CD4-positive, alpha-beta T cell treated with Interleukin-4 for 1 hour (primary cell): ENCODE measurements around the gene BRINP2.

Experiments used
- DNase-seq, 2 donors: peaks; one replicate each; pipeline ENCODE4 v3.0.0-alpha.2; 2020 to 2022

BRINP2 gene

GRCh38 chr1:177170756-177171535, at the start of gene BRINP2:
Gene BRINP2, plus strand, starts transcription at chr1:177170958. Its CDS starts 58,919 bp downstream, at chr1:177229877.
- peak in 1 of 2 donors; percentile 14 for DNase-seq

- DNase-seq: no peak
Observed at GRCh38 chr1:177122461-177123251, 48.1 kb upstream of the BRINP2 start.

- no peak for DNase-seq
Observed at GRCh38 chr1:177124577-177125278, 46.0 kb upstream of the BRINP2 start.

GRCh38 chr1:177126267-177126666, 44.5 kb upstream of the BRINP2 start:
- no peak for DNase-seq

- no peak for DNase-seq
Observed at GRCh38 chr1:177128665-177129281, 42.0 kb upstream of the BRINP2 start.

GRCh38 chr1:177130451-177130945, 40.3 kb upstream of the BRINP2 start:
- no peak for DNase-seq

GRCh38 chr1:177131723-177132122, 39.0 kb upstream of the BRINP2 start:
- no peak for DNase-seq

- DNase-seq: no peak
Observed at GRCh38 chr1:177132141-177132540, 38.6 kb upstream of the BRINP2 start.

GRCh38 chr1:177133977-177134538, 36.7 kb upstream of the BRINP2 start:
- no peak for DNase-seq

GRCh38 chr1:177135250-177135649, 35.5 kb upstream of the BRINP2 start:
- DNase-seq: no peak

GRCh38 chr1:177137814-177138213, 32.9 kb upstream of the BRINP2 start:
- no peak for DNase-seq

GRCh38 chr1:177138347-177138746, 32.4 kb upstream of the BRINP2 start:
- no peak for DNase-seq

GRCh38 chr1:177142010-177142409, 28.7 kb upstream of the BRINP2 start:
- no peak for DNase-seq

- no peak for DNase-seq
Observed at GRCh38 chr1:177142791-177143271, 27.9 kb upstream of the BRINP2 start.

GRCh38 chr1:177145106-177146070, 25.4 kb upstream of the BRINP2 start:
- DNase-seq: no peak

- no peak for DNase-seq
Observed at GRCh38 chr1:177146499-177146898, 24.3 kb upstream of the BRINP2 start.

GRCh38 chr1:177162243-177162642, 8.5 kb upstream of the BRINP2 start:
- no peak for DNase-seq

GRCh38 chr1:177163844-177164379, 6.8 kb upstream of the BRINP2 start:
- DNase-seq: no peak

- DNase-seq: no peak
Observed at GRCh38 chr1:177164380-177165068, 6.2 kb upstream of the BRINP2 start, which contains the start of gene ASTN1. Gene ASTN1, minus strand, starts transcription at chr1:177164712. Its CDS starts 36 bp downstream, at chr1:177164676.

- DNase-seq: no peak
Observed at GRCh38 chr1:177165069-177165439, 5.7 kb upstream of the BRINP2 start.
